NOMO-1 (cell line): Measurements from ENCODE around the gene SOD2.
"Not testable (repeated sequence)": the region's sequence is repeated elsewhere in the genome, so short reads cannot be mapped to it uniquely, and the experiment has no call there.

ENCODE experiments used
- DNase-seq, 2 experiments: peaks; one replicate each; lab custom pipeline; 2025; ENCODE audit not compliant: unreplicated experiment in 2 of 2; lab: John Stamatoyannopoulos, UW

The SOD2 gene

DNA sequence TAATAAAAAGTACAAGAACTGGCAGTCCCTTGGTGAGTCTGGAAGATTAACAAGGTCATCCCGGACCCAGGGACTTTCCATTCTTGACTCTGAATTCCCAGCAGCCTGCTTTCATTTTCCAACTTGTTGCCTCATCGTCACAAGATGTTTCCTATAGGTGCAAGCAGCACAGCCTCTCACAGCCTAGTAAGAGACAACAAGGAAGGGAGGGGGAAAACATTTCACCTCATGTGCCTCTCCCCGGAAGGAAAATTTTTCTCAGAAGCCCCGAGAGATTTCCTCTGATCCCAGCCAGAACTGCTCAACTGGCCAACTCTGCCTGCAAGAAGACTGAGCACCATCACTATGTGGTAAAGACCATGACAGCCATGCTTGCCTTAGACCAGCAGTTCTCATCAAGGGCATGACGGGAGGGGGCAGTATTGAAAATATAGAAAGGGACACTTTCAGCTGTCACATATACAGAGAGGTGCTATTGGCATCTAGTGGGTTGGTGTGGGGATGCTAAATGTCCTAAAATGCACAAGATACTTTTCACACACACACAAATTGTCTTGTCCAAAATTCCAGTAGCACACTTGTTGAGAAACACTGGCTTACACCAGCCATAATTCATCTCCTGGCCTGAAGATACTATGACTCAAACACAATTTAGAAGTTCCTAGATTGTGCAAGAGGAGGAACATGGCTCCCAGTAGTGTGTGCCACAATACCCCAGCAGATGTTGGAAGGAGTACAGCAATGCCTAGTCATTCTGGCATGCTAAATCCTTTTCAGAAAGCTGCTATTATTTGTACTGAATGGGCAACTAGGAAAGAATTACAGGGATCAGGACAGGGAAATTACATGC is 23.4 kb upstream of the SOD2 start:
- peak; percentile 70 to 88 for DNase-seq

DNA sequence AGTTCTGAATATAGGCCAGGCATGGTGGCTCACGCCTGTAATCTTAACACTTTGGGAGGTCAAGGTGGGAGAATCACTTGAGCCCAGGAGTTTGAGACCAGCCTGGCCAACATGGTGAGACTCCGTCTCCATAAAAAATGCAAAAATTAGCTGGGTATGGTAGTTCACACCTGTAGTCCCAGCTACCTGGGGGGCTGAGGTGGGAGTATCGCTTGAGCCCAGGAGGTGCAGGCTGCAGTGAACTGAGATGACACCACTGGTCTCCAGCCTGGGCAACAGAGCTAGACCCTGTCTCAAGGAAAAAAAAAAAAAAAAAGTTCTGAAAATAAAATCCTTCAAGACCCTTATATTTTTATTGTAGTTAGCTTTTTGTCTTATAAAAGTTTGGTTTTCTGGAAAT is 22.6 kb upstream of the SOD2 start:
- DNase-seq = no peak

DNA sequence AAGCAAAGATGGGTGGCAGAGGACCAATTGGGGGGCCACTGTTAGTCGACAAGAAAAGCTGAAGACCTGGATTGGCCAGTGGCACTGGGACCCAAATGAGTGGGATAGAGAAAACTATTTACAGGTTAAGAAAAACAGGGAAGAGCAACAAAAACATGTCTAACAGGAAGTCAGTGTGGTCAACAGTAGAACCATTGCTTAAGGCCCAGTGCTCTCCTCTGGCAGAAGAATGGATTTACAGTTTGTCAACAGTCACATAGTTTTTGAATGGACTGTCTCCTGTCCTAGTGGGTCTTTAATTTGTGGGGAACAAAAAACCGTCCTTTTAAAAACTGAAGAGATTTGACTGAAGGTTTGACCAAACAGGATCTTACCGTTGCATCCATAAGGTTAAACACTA is 22.1 kb upstream of the SOD2 start:
- peak; percentile 17 to 21 for DNase-seq

DNA sequence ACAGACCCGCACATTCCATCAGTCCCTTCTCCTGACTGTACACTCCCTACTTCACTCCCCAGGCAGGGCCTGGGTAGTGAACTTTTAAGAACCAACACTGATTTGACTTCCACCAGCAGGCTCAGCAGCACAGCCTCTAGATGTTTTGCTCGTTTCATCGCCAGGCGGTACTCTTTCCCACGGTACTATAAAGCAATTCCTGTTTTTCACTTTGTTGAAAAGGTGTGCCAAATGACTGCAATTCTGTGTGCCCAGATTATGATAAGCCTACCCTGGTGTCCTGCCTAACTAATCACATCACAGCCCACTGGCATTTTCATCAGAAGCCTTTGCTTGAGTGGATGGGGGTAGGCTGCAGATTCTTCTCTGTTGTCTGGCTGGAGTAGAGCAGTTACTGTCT is 21.4 kb upstream of the SOD2 start:
- no peak for DNase-seq

DNA sequence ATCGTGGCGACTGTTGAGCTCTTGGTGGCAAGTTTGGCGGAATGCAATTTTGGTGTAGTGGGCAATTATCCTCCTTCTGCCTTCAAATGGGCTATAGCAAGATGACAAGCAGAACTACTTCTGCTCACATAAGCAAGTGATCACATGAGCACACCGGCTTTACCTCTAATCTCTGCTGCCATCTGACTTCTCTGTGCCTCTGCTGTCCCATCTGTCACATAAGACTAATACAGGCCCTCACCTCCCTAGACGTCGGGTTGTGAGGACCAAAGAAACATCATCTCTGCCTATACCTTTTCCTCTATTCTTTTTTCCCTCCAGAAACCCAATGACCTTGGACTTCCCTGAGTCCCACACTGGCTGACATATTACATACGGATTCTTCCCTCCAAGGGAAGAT is 20.9 kb upstream of the SOD2 start:
- no peak for DNase-seq

DNA sequence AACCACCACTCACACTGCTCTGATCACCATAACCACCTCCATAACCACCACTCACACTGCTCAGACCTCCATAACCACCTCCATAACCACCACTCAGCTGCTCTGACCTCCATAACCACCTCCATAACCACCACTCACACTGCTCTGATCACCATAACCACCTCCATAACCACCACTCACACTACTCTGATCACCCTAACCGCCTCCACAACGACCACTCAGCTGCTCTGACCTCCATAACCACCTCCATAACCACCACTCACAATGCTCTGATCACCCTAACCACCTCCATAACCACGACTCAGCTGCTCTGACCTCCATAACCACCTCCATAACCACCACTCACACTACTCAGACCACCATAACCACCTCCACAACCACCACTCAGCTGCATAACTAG is 19.3 kb upstream of the SOD2 start:
- DNase-seq = not testable (repeated sequence)

DNA sequence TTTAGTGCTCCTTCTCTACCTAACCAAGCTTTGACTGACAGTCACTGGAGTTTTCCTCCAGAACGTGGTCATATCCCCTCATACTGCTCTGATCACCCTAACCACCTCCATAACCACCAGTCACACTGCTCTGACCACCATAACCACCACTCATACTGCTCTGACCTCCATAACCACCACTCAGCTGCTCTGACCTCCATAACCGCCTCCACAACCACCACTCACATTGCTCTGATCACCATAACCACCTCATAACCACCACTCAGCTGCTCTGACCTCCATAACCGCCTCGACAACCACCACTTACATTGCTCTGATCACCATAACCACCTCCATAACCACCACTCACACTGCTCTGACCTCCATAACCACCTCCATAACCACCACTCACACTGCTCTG is 17.6 kb upstream of the SOD2 start:
- not testable (repeated sequence) for DNase-seq

DNA sequence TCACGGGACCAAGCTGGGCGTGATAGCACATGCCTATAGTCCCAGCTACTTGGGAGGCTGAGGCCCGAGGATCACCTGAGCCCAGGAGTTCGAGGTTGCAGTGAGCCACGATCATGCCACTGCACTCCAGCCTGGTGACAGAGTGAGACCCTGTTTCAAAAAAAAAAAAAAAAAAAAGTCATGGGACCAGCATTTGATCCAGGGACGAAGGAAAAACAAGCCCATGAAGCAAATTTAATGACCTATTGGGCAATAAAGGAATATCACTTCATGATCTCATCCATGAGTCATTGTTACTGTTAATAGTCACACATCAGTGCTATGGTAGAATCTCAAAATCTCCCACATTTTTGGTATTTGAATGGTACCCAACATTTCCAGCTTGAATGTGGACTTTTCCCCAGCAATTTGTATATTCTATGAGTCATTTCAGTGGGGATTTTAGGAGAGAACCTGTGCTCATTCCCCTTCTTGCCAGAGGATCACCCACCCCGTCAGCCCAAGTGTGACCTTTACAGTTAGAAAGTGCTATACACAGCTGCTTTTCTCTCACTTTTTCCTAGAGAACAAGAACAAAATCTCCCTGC is 8.5 kb upstream of the SOD2 start:
- DNase-seq = no peak

DNA sequence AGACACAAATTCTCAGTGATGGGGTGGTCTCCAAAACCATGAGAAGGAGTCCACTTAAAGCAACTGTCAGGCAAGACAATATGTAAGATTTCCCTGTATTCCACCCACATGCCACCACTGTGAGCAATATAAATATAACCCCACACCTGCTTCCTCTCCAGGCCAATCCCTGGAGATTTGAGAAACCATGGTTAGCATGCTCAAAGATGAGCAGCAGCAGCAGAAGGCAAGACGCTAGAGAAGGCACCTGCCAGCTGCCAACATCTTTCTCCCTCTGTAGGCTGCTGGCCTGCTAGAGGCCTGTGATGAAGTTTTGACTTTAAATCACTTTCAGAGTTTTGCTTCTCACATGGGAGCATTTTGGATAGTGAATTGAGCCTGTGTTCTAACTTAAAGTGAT is 7.9 kb upstream of the SOD2 start:
- DNase-seq = no peak

DNA sequence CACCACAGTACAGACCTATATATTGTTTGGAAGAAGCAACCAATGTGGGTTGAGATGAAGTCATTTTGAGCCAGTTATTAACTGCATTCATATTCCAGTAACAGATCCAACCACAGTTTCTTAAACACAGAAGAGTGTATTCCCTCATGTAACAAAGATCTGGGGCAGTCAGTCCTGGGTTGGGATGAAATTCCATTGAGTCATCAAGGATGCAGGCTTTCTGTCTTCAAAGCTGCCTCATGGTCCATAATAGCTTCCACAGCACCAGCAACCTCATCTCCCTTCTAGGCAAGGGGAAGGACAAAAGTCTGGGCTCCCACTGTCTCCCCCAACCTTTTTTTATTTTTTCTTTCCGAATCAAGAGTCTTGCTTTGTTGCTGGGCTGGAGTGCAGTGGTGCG is 2.9 kb upstream of the SOD2 start:
- DNase-seq = no peak

DNA sequence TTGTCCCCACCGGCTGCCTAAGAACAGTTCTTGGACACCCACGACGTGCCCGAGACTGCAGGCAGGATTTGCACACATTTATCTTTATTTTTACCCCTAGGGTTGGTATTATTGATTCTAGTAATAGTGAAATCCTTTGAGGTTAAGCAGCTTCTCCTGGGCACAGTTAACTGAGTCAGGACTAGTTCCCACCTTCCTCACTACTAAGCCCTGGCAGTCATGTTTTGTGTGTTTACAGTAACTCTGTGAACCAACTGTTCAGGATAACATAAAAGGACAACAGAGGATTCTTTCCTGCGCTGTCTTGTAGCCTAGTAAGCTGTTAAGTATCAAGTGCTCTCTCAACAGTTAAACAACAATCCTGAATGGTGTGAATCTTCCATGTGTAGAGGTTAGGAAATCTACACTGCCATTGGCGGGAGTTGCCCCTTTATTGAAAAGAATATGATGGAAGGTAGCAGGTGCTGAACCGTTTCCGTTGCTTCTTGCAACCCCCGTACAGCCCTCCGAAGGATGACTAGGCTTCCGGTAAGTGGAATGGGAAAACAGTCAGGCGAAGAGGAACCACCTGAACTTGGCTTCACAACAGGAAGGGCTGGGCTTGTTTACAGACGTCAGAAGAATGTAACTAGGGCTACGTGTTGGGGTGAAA is 979 bp upstream of the SOD2 start:
- DNase-seq = peak in 1 of 2 experiments; percentile 37

DNA sequence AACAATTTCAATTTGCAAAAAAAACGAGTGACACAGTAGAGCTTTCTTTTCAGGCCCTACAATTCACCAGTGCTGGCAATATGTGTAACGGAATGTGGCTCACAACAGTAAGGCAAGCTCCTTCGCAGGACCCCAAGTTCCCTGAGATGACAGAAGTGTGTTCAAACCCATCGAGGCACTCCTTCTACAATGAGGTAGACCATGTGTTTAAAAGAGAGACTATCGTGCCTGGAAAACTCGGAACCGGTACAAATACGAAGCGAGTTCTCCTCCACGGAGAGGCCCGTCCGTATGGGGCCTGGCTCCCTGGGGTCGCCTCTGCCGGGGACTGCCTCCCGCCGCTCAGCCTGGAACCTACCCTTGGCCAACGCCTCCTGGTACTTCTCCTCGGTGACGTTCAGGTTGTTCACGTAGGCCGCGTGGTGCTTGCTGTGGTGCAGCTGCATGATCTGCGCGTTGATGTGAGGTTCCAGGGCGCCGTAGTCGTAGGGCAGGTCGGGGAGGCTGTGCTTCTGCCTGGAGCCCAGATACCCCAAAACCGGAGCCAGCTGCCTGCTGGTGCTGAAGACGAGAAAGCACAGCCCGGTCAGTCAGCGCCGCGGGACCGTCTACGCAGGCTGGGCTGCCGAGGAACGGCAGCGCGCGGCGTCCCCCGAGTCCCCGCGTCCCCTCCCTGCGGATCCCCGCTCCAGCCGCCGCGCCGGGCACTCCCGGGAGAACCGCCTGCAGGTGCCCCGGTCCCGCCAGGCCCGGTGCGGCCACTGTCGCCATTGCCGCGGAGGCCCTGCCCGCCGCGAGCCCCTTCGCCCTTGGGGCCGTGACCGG is 526 bp downstream of the SOD2 start:
- DNase-seq = peak; percentile 27 to 39

DNA sequence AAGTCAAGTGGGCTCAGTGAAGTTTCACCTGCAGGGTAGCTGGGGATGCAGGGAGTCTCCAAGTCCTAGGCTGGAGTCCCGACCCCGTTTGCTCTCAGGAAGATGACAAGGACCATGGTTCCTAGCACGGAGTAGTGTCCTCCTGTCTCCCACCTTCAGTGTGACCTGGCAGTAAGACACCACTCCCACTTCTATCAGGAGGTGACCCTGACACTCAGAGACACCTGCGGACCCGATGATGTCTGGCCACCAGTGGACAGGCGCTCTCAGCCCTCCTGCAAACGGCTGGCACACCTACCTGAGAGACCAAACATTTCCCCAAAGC is 1.1 kb downstream of the SOD2 start:
- DNase-seq = no peak

DNA sequence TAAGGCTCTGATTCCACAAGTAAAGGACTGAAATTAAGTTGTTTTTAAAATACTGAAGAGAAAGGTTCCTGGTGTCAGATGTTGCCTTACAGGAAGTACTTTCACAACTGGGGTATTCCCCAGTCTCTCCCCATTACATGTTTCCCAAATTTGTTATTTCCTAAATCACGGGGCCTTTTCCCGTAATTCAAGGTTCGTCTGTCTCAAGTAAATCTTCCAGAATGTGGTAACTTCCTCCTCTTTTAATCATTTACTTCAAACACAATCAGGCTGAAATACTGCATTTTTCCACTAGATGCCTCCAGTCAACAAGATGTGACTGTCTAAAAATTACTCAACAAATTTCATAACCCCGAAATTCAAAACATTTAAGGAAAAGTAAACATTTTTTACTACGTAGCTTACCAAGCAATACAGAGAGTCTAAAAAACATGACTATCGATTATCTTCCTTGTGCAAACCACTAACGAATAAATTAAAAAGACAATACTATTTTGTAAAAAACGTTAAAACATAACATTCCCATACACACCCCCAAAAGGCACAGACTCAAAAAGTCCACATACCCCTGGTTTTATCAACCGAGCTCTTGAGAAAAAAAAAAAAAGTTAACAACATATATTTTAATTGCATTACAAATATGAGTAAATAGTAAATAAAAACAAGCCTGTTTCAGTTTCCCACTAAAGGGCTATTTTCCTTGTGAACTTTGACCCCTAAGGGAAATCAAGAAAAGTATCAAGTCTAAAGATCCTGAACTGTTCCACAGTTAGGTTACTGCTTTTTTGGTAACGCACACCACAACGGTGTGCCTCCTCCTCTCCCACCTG is 1.7 kb downstream of the SOD2 start:
- DNase-seq = peak; percentile 38 to 83

DNA sequence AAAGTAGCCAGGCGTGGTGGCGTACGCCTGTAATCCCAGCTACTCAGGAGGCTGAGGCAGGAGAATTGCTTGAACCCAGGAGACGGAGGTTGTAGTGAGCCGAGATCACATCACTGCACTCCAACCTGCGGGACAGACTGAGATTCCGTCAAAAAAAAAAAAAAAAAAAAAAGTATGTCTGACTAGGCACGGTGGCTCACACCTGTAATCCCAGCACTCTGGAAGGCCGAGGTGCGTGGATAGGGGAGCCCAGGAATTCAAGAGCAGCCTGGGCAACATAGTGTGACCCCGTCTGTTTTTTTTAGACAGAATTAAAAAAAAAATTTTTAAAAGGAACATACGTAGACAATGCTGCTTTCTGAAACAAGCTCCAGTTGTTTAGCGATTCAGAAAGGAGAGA is 2.9 kb downstream of the SOD2 start:
- not testable (repeated sequence) for DNase-seq

DNA sequence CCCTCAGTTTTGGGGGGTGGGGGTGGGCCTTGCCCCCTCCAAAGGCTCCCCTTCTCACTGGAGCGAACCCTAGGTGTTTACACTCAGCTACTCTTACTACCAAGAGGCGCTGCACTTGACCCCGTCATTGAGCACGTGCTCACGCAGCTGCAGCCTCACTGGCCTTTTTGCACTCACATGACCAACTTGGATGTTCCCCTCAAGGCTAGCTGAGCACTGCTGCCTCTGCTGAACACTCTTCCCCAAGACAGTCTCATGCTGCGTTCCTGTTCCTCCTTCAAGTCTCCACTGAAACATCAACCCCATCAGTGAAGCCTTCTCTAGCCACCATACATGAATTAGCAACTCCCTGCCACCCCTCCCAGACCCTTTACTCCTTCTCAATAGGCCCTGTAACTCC is 4.0 kb downstream of the SOD2 start:
- no peak for DNase-seq

DNA sequence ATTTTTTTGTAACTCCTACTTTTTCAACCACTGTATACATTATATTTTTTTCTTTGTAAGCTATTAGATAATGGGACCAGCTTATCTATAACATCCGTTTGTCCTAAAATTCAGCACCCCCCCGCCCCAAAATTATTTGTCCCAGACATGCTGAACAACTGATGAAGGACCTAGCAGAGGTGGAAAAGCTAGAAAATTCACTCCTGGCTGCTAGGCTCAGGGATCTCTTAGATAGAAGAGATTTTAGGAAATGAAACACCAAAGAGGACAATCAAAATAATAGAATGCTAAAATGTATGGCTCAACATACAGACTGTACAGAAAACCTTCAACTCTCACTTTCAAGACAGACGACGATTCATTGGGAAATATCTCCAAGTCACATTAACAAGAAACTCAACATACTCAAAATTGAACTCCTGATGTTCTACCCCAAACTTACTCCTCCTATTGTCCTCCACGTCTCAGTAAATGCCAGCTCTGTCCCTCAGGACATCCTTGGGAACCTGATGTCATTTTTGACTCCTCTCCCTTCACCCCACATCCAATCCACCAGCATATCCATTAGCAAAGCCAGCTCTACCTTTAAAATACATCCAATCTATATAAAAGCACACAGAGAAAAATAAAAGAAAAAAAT is 4.7 kb downstream of the SOD2 start:
- no peak for DNase-seq

DNA sequence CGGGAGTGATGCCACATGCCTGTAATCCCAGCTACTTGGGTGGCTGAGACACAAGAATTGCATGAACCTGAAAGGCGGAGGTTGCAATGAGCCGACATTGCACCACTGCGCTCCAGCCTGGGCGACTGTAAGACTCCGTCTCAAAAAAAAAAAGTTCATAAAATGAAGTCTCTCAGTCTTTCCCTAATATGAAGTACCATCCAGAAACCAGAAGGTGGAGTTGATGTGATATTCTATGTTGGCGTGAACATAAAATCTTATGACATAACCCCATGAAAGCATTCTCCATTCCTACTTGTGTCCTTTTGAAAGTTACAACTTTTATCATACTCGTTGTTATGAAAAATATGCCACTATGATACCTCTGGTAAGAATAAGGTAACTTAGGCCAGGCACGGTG is 5.7 kb downstream of the SOD2 start:
- no peak for DNase-seq

DNA sequence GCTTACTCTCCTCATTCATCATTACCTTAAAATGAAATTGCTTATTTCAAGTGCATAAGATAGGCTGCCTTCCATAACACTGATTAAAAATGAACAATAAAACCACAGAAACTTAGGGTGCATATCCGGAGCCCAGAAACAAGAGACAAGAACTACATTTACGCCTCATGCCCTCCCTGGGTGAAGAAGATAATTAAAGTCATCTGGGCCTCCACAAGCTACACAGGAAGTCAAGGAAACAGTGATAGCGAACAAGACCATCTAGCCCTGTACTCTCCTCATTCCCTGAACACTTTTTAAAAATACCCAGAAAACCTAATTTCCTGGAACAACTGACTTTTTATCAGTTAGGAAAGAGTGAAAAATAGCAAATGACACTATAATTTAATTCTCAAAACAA is 6.3 kb downstream of the SOD2 start:
- no peak for DNase-seq

DNA sequence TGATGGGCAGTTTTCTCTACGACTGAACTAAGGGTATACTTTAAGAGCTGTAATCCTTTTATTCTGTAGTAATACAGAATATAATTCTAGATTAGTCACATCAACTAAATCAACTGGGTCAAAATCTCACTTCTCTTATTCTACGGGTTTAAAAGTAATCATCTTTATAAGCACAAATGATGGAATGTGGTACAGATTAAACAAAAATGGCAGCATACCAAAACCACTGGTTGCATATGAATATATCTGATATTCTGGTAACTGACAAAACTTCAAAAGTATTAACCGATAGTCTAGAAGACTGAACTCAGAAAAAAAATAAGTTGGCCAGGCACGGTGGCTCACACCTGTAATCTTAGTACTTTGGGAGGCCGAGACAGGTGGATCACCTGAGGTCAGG is 7.0 kb downstream of the SOD2 start:
- DNase-seq = no peak
